ENCODE measurements around the gene PARVB. TPM values are rescaled to one million over a fixed set of nuclear protein-coding genes. Genes with fewer than 3 reads are reported as not detected.

The PARVB gene
- total RNA-seq, 1 experiment from 2014 or later: 37.9 TPM

GRCh38 chr22:44074337-44074984 is 50.4 kb downstream of the PARVB start:
- H3K27me3 ChIP-seq (ENCODE audit: control insufficient read depth, insufficient read depth, low read length): no peaks in the 10 kb centered on the region
- no peak overlapping the region for H3K4me3 ChIP-seq (ENCODE audit: insufficient read depth, low read depth, low read length)
- DNase-seq: no peak
- H3K36me3 ChIP-seq (replicated peaks; ENCODE audit: control insufficient read depth, insufficient read depth, low read length): no peaks in the 10 kb centered on the region

DNA sequence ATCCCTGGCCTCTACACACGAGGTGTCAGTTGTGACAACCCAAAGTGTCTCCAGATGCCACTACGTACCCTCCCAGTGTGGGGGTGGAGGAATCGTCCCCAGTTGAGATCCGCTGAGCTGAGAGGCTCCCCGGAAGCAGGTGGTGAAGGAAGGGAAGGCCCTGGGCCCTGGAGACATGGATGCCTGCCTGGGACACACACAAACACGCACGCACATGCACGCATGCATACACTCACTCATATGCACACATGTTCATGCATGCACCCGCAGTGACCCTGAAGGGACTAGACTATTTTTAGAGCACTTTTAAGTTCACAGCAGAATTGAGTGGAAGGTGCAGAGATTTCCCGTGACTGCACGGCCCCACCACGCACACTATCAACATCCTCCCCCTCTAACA is 50.9 kb downstream of the PARVB start:
- no peaks in the 10 kb centered on the region for H3K36me3 ChIP-seq (replicated peaks; ENCODE audit: control insufficient read depth, insufficient read depth, low read length)
- DNase-seq: no peak
- no peak overlapping the region for H3K4me3 ChIP-seq (ENCODE audit: insufficient read depth, low read depth, low read length)
- H3K27me3 ChIP-seq (ENCODE audit: control insufficient read depth, insufficient read depth, low read length): no peaks in the 10 kb centered on the region

DNA sequence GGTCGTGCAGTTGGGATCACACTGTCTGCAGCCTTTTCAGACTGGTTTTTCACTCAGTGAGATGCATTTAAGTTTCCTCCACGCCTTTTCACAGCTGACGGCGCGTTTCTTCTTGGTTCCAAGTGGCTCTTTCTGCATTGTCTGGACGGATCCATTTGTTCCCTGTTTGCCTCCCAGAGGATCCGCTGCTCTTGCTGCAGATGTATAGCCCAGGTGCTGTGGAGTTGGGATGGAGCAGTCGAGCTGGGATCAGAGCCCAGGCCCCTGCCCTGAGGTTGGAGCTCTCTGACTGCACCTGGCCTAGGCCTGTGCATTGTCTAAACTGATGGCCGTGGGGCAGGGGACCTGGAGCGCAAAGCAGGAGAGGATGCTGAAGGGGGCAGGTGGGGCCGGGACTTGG is 51.6 kb downstream of the PARVB start:
- no peaks in the 10 kb centered on the region for H3K27me3 ChIP-seq (ENCODE audit: control insufficient read depth, insufficient read depth, low read length)
- no peaks in the 10 kb centered on the region for H3K36me3 ChIP-seq (replicated peaks; ENCODE audit: control insufficient read depth, insufficient read depth, low read length)
- DNase-seq: no peak

DNA sequence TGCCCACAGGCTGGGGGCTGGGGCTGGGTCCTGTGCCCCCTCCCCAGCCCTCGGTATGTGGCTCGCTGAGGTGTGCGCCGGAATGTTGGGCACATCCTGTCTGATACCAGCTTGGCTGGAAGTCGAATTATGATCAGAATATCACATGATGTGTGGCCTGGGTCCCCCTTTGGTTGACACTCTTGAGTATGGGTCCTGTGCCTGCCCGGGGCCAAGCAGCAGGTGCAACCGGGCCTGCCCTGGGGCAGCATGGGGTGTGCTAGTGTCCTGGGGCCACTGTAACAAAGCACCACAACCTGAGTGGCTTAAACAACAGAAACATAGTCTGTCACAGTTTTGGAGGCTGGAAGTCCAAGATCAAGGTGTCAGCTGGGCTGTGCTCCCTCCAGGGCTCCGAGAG is 52.7 kb downstream of the PARVB start:
- no peaks in the 10 kb centered on the region for H3K27me3 ChIP-seq (ENCODE audit: control insufficient read depth, insufficient read depth, low read length)
- DNase-seq: no peak
- H3K36me3 ChIP-seq (replicated peaks; ENCODE audit: control insufficient read depth, insufficient read depth, low read length): no peaks in the 10 kb centered on the region
- no peak overlapping the region for H3K4me3 ChIP-seq (ENCODE audit: insufficient read depth, low read depth, low read length)

More for the DNA sequence above, 51.6 kb downstream of the PARVB start:
- H3K4me3 ChIP-seq (ENCODE audit: insufficient read depth, low read depth, low read length): no peak overlapping the region

DNA sequence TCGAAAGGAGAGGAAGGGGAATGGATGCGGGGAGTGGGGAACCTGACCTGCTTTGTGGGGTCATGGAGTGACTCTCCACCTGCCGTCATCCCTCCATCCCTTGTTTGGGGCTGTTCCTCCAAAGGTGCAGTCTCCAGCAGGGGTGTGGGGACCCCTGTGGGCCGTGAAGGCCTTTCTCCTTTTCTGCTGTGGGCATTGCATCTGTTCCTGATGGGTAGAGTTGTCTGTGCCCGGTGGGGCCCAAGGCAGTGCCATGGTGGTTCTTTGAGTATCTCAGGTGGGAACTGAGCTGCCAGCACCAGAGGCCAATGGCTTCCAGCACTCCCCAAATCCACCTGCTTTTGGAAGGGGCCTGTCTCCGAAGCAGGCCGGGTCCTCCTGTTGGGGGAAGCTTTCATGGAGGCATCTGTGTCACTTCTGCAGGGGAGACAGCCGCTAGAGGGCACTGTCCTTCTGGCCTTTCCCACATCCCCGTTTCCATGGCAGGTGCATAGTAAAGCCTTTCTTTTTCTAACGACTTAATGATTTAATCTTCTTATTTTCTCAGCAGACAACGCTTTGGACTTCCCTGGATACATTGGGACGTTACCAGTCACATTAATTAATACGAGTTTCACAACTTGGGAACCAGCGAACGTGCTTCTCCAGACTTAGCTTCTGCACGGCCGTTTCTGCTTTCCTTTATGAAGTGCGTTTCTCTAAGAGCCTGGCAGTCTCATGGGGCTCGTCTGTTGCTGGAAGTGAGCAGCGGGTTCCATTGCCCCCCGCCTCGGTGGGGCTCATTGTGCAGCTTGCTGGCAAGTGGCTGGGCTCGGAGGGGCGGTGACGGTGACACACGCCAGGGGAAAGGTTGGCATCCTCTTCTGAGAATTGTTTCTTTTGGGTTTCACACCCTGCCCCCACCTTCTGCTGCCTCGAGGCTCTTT is 57.1 kb downstream of the PARVB start:
- DNase-seq: peak; percentile 95
- no peaks in the 10 kb centered on the region for H3K36me3 ChIP-seq (replicated peaks; ENCODE audit: control insufficient read depth, insufficient read depth, low read length)
- H3K4me3 ChIP-seq (ENCODE audit: insufficient read depth, low read depth, low read length): no peak overlapping the region
- no peaks in the 10 kb centered on the region for H3K27me3 ChIP-seq (ENCODE audit: control insufficient read depth, insufficient read depth, low read length)

GRCh38 chr22:44082801-44083200 is 58.7 kb downstream of the PARVB start:
- no peak for DNase-seq
- Histone ChIP-seq H3K27me3 (ENCODE audit: control insufficient read depth, insufficient read depth, low read length) (no peaks in the 10 kb centered on the region), H3K4me3 (ENCODE audit: insufficient read depth, low read depth, low read length) (no peak overlapping the region), H3K36me3 (replicated peaks; ENCODE audit: control insufficient read depth, insufficient read depth, low read length) (no peaks in the 10 kb centered on the region)

GRCh38 chr22:44084044-44084772 is 60.1 kb downstream of the PARVB start:
- Histone ChIP-seq H3K4me3 (ENCODE audit: insufficient read depth, low read depth, low read length) (no peak overlapping the region), H3K27me3 (ENCODE audit: control insufficient read depth, insufficient read depth, low read length) (no peaks in the 10 kb centered on the region), H3K36me3 (replicated peaks; ENCODE audit: control insufficient read depth, insufficient read depth, low read length) (no peaks in the 10 kb centered on the region)
- no peak for DNase-seq

- peak; percentile 82 for DNase-seq
- Histone ChIP-seq H3K4me3 (ENCODE audit: insufficient read depth, low read depth, low read length) (no peak overlapping the region), H3K27me3 (ENCODE audit: control insufficient read depth, insufficient read depth, low read length) (no peaks in the 10 kb centered on the region), H3K36me3 (replicated peaks; ENCODE audit: control insufficient read depth, insufficient read depth, low read length) (no peaks in the 10 kb centered on the region)
Observed at GRCh38 chr22:44085743-44086270, 61.7 kb downstream of the PARVB start.

GRCh38 chr22:44086271-44087088 is 62.4 kb downstream of the PARVB start:
- no peak for DNase-seq
- no peaks in the 10 kb centered on the region for H3K27me3 ChIP-seq (ENCODE audit: control insufficient read depth, insufficient read depth, low read length)
- no peaks in the 10 kb centered on the region for H3K36me3 ChIP-seq (replicated peaks; ENCODE audit: control insufficient read depth, insufficient read depth, low read length)
- no peak overlapping the region for H3K4me3 ChIP-seq (ENCODE audit: insufficient read depth, low read depth, low read length)

DNA sequence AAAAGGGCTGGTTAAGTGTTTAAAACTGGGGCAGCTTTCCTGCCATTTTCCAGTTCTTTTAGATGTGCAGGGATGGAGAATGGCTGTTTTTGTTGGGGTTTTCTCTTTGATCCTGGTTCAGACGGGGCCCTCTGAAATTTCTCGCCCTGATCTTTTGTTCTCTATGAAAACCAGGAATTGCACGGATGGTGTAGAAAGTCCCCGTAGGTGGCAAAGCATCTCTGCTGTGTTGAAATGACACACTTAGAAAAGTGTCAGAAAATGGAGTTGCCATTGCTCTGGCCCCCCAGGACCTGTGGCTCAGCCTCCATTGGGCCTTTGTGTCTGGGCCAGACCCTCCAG is 63.0 kb downstream of the PARVB start:
- Histone ChIP-seq H3K4me3 (ENCODE audit: insufficient read depth, low read depth, low read length) (no peak overlapping the region), H3K27me3 (ENCODE audit: control insufficient read depth, insufficient read depth, low read length) (no peaks in the 10 kb centered on the region), H3K36me3 (replicated peaks; ENCODE audit: control insufficient read depth, insufficient read depth, low read length) (no peaks in the 10 kb centered on the region)
- DNase-seq: no peak

DNA sequence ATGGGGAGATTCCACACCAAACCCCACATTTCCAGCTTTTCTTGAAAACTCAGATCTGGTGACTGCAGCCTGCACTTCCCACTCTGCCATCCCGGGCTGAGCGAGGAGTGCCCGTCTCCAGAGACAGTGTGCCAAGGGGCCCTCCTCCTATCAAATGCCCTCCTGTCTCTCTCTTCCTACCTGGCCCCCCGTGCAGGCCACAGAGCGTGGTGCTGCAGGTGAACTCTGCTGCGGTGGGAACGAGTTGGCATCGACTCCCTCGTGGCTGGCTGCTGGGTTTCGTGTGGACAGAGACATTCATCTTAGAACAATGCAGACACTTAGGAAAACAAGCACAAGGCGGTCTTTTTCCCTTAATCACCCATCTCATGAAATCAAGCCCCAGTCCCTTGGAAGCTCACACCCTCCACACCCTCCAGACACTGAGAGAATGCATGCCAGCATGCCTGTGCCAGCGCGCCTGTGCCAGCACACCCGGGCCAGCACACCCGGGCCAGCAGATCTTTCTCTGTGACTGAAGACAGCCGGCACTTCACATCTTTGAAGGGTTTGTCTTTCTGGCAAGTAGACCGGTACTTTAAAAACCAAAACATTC is 65.0 kb downstream of the PARVB start:
- no peaks in the 10 kb centered on the region for H3K36me3 ChIP-seq (replicated peaks; ENCODE audit: control insufficient read depth, insufficient read depth, low read length)
- DNase-seq: no peak
- no peaks in the 10 kb centered on the region for H3K27me3 ChIP-seq (ENCODE audit: control insufficient read depth, insufficient read depth, low read length)
- H3K4me3 ChIP-seq (ENCODE audit: insufficient read depth, low read depth, low read length): no peak overlapping the region

DNA sequence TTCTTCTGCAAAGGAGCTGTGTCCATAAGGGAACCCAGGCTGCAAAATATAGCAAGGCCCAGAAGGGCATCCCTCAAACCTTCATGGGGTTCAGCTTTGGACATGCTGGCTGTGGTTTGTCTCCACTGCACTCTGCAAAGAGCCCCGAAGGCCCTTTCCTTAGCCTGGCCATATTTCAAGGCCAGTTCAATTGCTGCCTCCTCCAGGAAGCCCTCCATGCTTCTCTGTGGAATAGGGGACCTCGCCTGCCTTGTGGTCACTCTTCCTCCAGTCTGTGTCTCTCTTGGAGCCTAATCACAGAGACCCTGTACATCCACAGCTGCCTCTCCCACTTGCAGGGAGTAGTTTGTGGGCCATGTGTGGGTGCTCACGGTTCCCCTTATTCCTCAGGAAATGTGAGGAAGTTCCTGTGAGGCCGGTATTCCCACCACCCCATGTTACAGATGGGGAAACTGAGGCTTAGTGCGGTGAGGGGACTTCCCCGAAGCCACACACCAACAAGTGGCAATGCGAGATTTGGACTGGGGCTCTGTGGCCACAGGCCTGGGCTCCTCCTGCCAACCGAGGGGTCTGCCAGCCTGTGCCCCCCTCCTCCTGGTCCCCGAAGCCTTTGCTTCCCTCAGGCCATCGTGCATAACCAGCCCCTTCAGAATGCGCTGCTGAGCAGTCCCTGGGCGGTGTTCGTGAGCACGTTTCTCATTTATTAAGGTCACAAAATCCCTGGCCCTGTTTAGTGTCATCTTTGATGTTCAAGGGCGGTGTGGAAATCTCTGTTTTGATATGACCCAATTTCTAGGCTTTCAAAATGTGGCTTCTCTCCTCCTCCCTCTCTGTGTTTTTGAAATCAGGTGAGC is 65.8 kb downstream of the PARVB start:
- DNase-seq: no peak
- H3K27me3 ChIP-seq (ENCODE audit: control insufficient read depth, insufficient read depth, low read length): no peaks in the 10 kb centered on the region
- H3K4me3 ChIP-seq (ENCODE audit: insufficient read depth, low read depth, low read length): no peak overlapping the region
- no peaks in the 10 kb centered on the region for H3K36me3 ChIP-seq (replicated peaks; ENCODE audit: control insufficient read depth, insufficient read depth, low read length)

- Histone ChIP-seq H3K27me3 (ENCODE audit: control insufficient read depth, insufficient read depth, low read length) (no peaks in the 10 kb centered on the region), H3K36me3 (replicated peaks; ENCODE audit: control insufficient read depth, insufficient read depth, low read length) (no peaks in the 10 kb centered on the region), H3K4me3 (ENCODE audit: insufficient read depth, low read depth, low read length) (no peak overlapping the region)
- no peak for DNase-seq
Observed at GRCh38 chr22:44090571-44090905, 66.4 kb downstream of the PARVB start.

All from H7 (cell line).